Limb (tissue), 2 donors: ENCODE measurements around the gene FCN1.
A peak's percentile ranks its signal among the peaks of the same experiment; 100 is the strongest.

ENCODE experiments used
- DNase-seq, 2 donors: peaks; one replicate each; pipeline ENCODE4 v3.0.0-alpha.2; 2016; ENCODE audit errors: extremely low spot score in 2 of 2

FCN1 gene

DNA sequence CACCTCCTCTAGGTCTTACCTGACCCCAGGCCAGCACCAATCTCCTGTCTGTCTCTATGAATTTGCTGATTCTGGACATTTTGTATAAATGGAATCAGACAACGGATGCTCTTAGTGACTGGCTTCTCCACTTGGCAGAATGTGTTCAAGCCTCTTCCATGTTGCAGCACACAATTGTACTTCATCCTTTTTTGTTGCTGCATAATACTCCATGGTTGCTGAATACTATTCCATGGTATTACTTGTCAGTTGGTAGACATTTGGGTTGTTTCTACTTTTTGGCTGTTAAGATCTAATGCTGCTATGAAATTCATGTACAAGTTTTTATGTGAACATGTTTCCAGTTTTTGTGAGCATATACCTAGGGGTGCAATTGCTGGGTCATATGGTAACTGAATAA, 34.3 kb upstream of the FCN1 start:
- no peak for DNase-seq

DNA sequence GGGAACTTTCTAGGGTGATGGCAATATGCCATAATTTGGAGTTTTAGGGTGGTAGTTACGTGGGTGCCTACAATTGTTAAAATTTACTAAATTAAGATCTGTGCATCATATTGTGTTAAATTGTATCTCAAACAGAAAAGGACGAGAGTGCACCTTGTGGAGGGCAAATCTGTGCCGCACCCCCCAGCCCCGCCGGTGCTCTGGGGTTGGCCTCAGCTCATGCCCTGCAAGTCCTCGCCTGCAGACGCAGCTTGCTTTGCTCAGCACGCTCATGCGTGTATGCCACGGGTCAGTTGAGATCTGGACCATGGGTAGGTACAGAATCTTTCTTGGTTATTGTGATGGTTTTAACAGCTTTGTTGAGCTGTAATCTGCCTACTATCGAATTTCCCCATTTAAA, 33.7 kb upstream of the FCN1 start:
- DNase-seq, result peak in 1 of 2 donors; percentile 11

DNA sequence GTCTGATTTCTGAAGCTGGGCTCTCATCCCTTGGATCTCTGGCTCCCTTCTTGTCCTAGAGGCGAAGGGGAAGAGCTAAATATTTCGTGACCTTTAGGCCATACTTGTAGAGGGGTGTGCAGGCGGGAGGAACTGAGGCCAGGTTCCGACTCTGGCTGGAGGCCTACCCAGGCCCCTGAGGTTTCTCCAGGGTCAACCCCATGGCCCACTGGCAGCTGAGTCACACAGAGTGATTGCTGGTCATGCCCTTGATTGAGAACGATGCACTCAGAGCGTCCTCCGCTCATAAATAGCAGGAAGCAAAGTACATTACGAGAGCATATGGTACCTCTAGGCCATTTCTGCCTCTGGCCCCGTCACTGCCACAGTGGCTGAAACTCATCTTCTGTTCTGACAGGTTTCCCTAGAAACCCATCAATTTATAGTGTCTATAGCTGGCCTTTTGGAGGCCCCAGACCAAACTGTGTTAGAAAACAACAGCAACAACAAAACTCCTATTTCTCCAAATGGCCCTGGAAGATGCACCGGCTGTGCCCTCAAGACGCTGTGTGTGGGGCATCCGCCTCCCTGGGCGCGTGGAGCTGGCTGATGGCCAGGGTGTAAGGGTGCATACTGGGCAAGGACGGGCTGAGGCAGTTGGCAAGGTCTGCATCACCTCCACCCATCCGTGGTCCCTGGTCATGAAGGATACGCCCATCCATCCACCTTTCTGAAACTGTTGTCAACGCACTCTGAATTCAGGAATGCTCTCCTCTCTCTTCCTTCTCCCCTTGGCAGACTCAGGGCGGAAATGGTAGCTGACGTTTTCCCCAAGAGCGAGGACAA, 32.9 kb upstream of the FCN1 start:
- DNase-seq, result peak in 1 of 2 donors; percentile 14

DNA sequence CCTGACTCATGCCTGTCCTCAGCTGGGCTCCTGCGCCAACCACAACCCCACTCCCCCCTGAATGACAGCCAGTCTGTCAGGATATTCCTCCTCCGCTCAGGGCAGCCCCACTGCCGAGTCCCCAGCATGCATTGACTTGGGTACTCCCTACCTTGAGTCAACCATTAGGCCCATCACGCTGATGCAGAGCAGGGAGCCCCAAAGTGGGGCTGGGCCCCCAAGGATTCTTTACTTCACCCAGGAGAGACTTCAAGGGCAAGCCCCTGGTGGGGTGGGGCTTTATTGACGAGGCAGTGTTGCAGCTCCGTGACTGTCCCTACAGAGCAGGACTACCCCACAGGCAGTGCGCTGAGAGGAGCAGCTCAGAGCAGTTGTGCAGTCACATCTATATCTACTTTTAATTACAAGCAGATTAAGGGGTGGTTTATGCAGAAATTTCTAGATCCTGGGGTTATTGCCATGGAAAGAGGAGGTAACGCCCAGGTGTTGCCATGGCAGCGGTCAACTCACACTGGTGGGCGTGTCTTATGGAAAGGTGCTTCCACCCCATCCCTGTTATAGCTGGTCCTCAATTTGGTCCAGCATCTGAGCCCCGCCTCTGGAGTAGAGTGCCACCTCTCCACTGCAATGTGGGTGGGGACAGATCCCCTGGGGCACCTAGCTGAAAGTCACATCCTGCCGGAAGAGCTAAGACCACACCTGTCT, 32.1 kb upstream of the FCN1 start:
- DNase-seq, result peak in 1 of 2 donors; percentile 12

DNA sequence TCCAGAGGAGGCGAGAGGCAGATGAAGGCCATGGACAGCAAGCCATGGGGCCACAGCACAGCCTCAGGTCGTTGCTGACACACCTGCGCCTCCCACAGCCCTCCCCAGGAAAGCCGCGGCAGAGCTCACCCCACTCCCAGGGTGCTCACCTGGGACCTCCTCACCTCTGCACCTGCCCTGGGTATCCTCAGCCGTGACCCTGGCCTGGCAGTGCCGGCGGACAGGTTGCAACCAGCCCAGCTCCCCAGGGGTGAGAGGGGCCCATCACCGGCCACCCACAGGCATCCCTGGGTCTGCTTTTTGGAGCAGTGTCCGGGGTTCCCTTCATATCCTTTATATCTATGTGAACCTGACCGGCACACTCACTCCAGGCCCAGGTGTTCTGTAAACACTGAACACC, 30.4 kb upstream of the FCN1 start:
- no peak for DNase-seq

DNA sequence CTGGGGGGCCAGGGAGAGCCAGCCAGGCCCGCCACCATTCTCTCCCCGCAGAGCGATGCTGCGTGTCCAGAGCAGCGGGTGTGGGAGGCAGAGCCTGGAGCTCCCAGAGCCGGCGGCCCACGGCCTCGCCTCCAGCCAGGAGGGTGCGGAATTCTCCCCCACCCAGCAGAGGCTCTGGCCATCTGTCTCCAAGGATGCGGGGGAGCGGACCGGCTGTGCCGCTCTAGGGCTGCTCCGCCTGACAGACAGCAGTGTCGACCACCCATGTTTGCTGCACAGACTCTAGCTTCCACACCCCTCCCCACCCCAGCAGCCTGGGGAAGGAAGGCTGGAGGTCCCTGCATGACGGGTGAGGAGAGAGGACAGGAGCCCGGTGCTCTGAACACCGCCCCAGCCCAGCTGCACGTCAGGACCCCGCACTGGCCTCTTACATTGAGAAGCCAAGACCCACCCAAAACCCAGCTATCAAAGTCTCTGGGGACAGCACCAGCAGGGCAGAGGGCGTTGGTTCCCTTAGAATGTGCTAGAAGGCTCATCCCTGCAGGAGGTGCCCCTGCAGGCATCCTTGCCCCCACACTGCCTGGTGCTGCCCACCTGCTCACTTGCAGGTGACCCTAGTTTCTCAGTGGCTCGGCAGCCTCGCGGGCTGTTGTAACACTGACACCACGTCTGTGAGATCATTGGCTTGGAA, 29.7 kb upstream of the FCN1 start:
- no peak for DNase-seq

DNA sequence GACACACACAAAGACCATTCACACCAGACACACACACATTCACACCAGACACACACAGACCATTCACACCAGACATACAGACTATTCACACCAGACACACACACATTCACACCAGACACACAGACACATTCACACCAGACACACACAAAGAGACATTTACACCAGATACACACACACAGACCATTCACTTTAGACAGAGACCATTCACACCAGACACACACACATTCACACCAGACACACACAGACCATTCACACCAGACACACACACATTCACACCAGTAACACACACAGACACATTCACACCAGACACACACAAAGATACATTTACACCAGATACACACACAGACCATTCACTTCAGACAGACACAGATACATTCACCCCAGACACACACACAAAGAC, 29.0 kb upstream of the FCN1 start:
- DNase-seq, result no peak

DNA sequence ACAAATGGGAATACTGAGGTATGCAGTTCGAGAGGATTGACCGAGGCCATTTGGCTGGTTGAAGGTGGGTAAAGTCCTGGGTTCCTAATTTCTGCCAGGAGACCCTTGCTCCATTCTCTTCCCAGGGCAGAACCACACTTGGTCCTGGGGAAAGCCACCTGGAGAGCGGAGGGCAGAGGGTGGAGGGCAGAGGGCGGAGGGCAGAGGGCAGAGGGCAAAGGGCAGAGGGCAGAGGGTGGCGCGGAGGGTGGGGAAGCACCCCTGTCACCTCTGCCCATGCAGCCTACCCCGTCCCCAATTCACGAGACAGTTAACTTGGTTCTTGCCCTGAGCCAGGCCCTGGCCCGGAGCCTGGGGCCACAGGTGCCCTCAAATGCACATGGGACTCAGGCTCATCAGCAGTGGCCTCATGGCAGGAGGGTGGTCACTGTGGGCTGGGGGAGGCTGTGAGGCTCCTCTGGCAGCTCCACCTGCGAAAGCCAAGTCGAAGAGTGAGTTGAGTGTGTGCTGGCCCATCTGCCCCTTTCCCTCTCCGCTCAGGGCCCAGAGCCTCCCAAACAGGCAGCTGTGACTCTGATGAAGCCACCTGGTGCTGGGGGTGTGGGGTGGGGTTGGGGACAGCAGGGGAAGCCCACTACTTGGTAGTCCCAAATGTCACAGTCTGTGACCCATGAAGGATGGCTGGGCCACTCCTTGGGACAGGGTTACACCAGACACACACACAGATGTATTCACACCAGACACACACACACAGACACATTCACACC, 28.0 kb upstream of the FCN1 start:
- no peak for DNase-seq

DNA sequence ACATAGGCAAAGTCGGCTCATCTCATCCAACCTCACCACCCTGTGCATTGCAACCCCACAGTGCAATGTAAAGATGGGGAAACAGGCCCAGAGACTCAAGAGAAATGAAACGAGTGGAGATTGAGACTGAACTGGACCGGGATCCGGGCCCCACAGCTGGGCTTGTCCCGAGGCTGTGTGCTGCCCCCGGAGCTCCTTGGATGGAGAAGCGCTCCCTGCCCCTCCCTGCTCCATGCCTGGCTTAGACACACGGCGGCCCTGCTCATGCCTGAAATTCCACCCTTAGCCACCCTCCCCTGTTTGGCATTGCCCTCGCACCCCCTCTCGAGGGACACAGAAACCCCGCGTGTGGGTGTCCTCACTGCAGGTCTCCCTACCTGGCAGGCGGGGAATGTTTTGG, 27.2 kb upstream of the FCN1 start:
- DNase-seq, result no peak

DNA sequence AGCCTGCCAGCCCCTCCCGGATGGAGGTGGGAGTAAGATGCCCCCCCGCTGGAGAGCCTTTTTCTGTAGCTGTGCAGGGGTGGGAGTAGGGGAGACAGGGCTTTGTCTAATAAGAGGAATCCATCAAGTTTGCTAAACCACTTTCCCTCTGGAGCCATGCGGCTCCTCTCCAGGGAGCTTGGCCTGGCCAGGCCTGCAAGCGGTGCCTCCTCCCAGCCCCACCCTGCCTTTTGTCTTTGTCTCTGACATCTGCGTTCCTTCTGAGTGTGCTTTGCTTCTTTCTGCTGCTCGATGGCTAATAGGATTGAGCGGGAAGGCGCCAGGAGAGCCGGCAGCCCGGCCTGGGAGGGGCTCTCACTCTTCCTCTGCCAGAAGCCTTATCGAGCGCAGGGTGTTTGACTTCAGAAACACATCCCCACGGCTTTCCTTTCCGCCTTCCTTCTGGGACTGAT, 26.7 kb upstream of the FCN1 start:
- DNase-seq, result peak in 1 of 2 donors; percentile 53

DNA sequence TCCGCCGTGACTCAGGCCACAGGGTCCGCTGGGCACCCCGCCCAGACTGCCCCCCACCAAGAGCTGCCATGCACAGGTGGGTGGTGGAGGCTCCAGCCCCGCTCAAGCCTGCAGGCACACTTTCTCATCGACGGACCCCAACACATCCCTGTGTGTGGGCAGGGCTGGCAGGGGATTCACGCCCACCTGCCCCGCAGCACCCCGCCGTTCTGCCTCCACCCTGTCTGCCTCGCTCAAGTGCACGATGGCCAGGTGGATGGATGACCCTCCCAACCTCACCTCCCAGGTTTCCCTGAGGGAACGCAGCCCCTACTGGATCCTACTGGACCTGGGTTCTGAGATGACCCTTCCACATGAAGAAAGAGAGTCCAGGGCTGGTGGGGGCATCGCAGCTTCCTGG, 26.1 kb upstream of the FCN1 start:
- no peak for DNase-seq

DNA sequence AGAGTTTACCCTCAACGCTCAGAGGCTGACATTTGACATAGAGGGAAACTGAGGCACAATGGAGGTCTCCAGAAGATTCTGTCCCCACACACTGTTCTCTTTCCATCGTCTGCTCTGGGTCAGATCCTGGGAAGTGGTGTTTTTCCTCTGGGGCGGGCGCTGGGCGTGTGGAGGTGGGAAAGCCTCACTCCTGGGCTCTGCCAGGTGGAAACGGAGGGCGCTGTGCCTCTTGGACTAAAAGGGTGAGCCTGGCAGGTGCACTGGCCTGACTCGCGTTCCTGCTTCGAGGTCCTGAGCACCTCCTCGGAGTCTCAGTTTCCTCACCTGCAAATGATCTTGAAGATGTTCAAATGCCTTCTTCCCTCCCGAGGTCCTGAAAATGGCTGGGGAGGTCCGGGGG, 25.7 kb upstream of the FCN1 start:
- no peak for DNase-seq

DNA sequence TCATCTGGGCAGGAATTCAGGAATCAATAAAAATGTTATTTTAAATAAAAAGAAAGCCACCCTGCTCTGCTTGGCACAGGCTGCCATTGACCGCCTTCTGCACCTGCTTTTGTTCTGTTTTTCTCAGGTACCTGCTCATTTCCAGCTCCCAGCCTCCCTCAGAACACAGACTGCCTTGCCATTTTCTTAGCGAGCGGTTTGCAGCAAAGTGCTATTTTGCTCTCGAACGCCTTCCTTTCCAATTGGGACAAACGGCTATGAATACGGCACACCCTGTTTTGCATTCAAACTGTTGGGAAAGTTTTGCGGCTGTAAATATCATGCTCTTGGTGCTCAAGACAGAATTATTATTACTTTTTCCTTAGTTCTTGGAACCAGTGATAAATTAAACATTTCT, 25.1 kb upstream of the FCN1 start:
- no peak for DNase-seq

DNA sequence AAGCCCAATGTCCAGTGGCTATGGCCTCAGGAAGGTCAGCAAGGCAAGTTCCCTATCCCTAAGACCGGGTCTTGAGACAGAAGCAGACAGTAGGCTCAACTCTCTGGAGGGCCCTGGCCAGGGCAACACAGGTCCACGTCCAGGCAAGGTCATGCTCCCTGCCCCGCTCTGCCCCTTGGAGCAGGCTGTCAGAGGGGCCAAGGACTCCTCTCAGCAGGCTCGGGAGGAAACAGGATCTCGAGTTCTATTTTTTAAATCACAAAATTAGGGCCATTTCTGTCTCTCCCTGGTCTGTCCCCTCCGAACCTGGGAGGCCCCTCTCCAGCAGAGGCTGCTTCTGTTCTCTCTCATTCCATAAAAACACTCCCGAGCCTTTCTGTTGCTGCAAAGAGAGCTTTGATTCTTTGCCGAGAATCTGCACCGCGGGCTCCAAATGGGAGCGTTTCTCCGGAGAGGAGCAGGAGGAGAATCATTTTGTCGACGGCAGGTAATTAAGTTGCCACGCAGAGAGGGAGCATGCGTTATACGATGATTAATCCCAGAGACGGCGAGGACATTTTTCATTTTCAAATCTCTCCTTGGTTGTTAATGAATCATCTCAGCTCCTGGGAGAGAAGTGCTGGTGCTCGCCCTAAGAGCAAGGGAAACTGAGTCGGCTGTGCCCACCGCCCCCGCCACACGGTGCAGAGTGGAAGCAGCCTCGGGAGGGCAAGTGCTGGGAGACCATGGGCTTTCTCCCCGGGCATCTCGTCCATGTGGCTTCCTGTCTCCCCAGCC, 24.5 kb upstream of the FCN1 start:
- DNase-seq, result no peak

DNA sequence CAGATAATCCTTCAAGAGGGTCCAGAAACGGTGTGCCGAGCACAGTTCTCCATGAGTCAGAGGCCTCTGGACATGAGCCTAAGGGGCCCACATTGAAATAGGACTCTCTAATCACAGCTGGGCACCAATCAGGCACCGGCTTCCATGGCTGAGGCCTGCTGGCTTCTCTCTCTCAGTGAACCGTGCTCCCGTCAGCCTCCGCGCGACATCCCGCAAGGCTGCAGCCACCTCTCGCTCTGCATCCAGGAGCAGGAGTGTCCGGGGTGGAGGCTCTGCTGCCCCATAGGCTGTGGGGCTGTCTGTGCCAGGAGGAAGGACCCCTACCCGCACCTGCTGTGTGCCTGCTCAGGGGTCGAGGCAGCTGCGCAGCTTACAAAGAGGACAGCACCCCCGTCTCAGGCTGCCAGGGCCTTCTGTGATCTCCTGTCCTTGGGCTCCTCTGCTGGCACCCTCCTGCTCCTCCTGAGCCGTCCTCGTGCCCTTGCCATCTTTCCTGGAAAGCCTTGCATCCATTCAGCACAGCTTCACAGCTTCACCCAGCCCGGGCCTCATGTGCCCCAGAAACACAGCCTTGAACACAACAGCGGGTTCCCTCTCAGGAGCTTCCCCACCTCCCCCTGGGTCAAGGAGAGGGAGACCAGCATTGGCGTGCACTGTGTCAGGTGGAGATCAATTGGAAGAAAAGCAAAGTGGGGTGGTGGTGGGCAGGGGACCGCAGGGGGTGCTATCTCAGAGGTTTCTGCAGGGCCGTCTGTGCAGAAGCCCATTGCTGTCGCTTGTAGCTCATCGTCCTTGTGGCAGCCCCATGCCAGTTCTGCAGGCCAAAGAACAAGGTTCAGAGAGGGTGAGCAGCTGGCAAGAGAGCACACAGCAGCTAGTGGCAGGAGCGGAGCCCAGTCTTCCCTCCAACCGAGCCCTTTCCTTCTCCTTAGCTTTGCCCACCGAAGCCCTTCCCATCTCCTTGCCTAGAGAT, 22.8 kb upstream of the FCN1 start:
- no peak for DNase-seq

DNA sequence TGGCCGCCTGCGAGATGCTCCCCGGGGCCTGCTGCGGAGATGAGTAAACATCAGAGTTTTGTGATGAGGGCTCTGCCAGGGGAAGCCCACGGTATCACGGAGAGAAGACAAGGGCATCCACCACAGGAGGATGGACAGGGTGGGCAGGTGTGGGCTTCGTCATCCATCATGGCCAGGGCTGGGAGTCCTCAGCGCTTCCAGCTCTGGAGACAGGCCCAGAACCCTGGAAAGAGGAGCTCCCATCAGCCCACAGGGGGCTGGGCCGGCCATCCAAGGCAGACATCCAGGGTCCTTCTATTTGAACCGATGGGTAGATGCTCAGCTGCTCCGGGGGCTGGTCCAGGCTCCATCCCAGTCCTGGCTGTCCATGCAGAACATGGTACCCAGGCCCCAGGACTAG, 22.1 kb upstream of the FCN1 start:
- DNase-seq, result no peak

DNA sequence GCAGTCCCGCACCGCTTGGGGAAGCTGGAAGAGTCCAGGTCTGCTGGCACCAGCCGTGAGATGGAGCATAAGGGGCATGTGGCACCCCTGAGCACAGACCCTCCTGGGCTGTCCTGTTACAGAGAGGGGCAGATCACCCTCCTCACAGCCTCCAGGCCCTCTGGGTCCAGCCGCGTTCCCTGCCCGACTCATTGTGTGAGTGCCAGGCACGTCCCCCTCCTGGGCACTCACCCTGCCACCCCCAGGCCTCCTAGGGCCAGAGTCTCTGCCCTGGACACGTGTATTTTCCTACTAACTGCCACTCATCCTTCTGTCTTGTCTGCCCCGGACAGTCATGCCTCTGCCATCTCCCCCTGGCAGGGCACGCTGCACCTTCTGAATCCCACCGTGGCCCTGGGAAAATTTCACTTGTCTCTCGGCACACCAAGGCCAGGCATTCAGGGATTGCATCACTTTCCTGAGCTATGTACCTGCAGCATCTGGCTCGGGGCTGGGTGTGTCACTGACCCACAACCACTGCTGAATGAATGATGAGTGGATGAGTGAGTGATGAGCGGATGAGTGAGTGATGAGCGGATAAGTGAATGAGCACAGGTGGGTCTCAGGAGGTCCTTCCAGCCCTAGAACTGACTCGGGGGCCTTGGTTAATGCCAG, 21.5 kb upstream of the FCN1 start:
- DNase-seq, result no peak

DNA sequence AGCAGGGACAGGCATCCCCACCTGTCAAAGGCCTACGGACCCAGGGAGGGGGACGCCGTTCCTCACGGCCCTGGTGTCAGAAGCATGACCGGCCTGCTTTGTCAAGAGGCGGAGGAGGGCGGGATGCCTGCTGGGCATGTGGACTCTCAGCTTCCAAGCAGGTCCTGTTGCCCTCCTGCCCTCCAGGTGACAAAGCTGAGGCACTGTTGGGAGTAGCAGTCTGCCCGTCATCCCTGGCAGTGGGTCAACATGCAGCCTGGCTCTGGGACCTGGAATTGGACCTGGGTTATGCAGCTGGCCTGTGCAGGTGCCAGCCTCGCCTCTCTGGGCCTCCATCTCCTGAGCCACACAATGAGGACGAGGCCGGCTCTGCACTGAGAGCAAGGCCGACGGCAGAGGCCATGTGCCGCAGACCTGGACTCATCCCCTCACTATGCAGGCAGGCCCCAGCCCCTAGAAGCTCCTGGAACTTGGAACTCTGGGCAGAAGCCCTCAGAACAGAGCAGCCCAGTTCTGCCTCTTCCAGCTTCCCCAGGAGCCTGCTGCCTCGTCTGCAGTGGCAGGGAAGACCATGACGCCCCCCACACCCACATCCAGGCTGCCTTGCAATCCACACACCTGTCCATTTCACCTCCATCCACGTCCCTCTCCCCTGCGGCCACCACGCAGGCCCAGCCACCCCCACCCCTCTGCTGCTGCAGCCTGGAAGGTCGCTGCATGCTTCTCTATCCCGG, 20.8 kb upstream of the FCN1 start:
- DNase-seq, result no peak
